Mesenchymal stem cell (in vitro differentiated cells and primary cell): ENCODE data around the gene NGFR.

ENCODE experiments used
- DNase-seq: peaks from one replicate; pipeline ENCODE4 v3.0.0-alpha.2; 2013
- H2AFZ ChIP-seq: one replicate; pipeline ENCODE4 v1.6.1; 2013; ENCODE audit warnings: low read depth, mild to moderate bottlenecking, control low read depth, inconsistent platforms, low read length, moderate library complexity
- H2AK5ac ChIP-seq: 2 replicates; pipeline ENCODE4 v1.6.1; 2013; ENCODE audit warnings: low read length, moderate library complexity, mild to moderate bottlenecking, inconsistent platforms; ENCODE audit not compliant: severe bottlenecking
- H2BK120ac ChIP-seq: one replicate; pipeline ENCODE4 v1.6.1; 2013; ENCODE audit warnings: low read depth, mild to moderate bottlenecking, inconsistent platforms, low read length, moderate library complexity
- H2BK12ac ChIP-seq, 2 experiments: one replicate each; pipeline ENCODE4 v1.6.1; 2013; ENCODE audit warnings: inconsistent platforms in 2 of 2, low read length in 2 of 2, mild to moderate bottlenecking in 2 of 2, moderate library complexity in 2 of 2, control low read depth in 1 of 2
- H2BK15ac ChIP-seq: one replicate; pipeline ENCODE4 v1.6.1; 2013; ENCODE audit warnings: mild to moderate bottlenecking, low read depth, inconsistent platforms; ENCODE audit not compliant: poor library complexity, severe bottlenecking
- H2BK5ac ChIP-seq: 2 replicates; pipeline ENCODE4 v1.6.1; 2013; ENCODE audit warnings: low read depth, mild to moderate bottlenecking, low read length, control low read depth, inconsistent platforms; ENCODE audit not compliant: poor library complexity, severe bottlenecking
- H3K14ac ChIP-seq, 2 experiments: one replicate each; pipeline ENCODE4 v1.6.1; 2013; ENCODE audit warnings: inconsistent platforms in 2 of 2, low read length in 2 of 2, control low read depth in 1 of 2, mild to moderate bottlenecking in 1 of 2, moderate library complexity in 1 of 2
- H3K18ac ChIP-seq, 2 experiments: one replicate each; pipeline ENCODE4 v1.6.1; 2013; ENCODE audit warnings: inconsistent platforms in 2 of 2, low read length in 2 of 2, control low read depth in 1 of 2, low read depth in 1 of 2, mild to moderate bottlenecking in 1 of 2
- H3K23ac ChIP-seq, 2 experiments: one replicate each; pipeline ENCODE4 v1.6.1; 2013; ENCODE audit warnings: inconsistent platforms in 2 of 2, low read length in 2 of 2, mild to moderate bottlenecking in 2 of 2, moderate library complexity in 2 of 2, control low read depth in 1 of 2
- H3K27ac ChIP-seq: 2 replicates; pipeline ENCODE4 v1.5.1; 2013; ENCODE audit warnings: mild to moderate bottlenecking, moderate library complexity, low read length, control low read depth, inconsistent platforms; ENCODE audit not compliant: poor library complexity, severe bottlenecking
- H3K27me3 ChIP-seq, 2 experiments: 2 replicates each; pipeline versions ENCODE4 v1.6.1 to v1.7.0; 2013; ENCODE audit warnings: low read length in 2 of 2, mild to moderate bottlenecking in 2 of 2, moderate library complexity in 2 of 2, control low read depth in 1 of 2, inconsistent platforms in 1 of 2; ENCODE audit not compliant: control insufficient read depth in 1 of 2, insufficient read depth in 1 of 2
- H3K36me3 ChIP-seq, 2 experiments: 2 replicates each; pipeline versions ENCODE4 v1.6.1 to v1.7.0; 2013; ENCODE audit warnings: low read length in 2 of 2, control low read depth in 1 of 2, inconsistent platforms in 1 of 2, low read depth in 1 of 2, mild to moderate bottlenecking in 1 of 2; ENCODE audit not compliant: insufficient read depth in 2 of 2, control insufficient read depth in 1 of 2
- H3K4ac ChIP-seq, 2 experiments: one replicate each; pipeline ENCODE4 v1.6.1; 2013; ENCODE audit warnings: inconsistent platforms in 2 of 2, low read length in 2 of 2, mild to moderate bottlenecking in 2 of 2, moderate library complexity in 2 of 2, control low read depth in 1 of 2, low read depth in 1 of 2
- H3K4me1 ChIP-seq: 2 replicates; pipeline ENCODE4 v1.6.1; 2013; ENCODE audit warnings: low read depth, low read length, control low read depth; ENCODE audit not compliant: control insufficient read depth, insufficient read depth
- H3K4me2 ChIP-seq: 2 replicates; pipeline ENCODE4 v1.6.1; 2013; ENCODE audit warnings: low read length, mild to moderate bottlenecking, inconsistent platforms; ENCODE audit not compliant: poor library complexity, severe bottlenecking
- H3K4me3 ChIP-seq, 2 experiments: 2 replicates each; pipeline versions ENCODE4 v1.5.1 to v1.7.0; 2013; ENCODE audit warnings: low read length in 2 of 2, mild to moderate bottlenecking in 2 of 2, control low read depth in 1 of 2, low read depth in 1 of 2; ENCODE audit not compliant: insufficient read depth in 1 of 2
- H3K79me1 ChIP-seq: replicated peaks from 2 replicates; pipeline ENCODE4 v1.6.1; 2013; ENCODE audit warnings: mild to moderate bottlenecking, control low read depth, low read length, inconsistent platforms; ENCODE audit not compliant: poor library complexity, severe bottlenecking
- H3K9ac ChIP-seq: 2 replicates; pipeline ENCODE4 v1.7.0; 2013; ENCODE audit warnings: mild to moderate bottlenecking, low read length, moderate library complexity
- H3K9me3 ChIP-seq: 2 replicates; pipeline ENCODE4 v1.7.0; 2013; ENCODE audit warnings: mild to moderate bottlenecking, low read length; ENCODE audit not compliant: control insufficient read depth
- H4K8ac ChIP-seq: one replicate; pipeline ENCODE4 v1.6.1; 2013; ENCODE audit warnings: inconsistent platforms, mild to moderate bottlenecking, low read length, moderate library complexity
- H4K91ac ChIP-seq: one replicate; pipeline ENCODE4 v1.6.1; 2013; ENCODE audit warnings: mild to moderate bottlenecking, low read length, inconsistent platforms
- WGBS: methylation state at CpG from one replicate; pipeline ENCODE4 v1.1.7; 2013; ENCODE audit warnings: mixed read lengths; 5-methylcytosine and 5-hydroxymethylcytosine counted together

Gene NGFR

DNA sequence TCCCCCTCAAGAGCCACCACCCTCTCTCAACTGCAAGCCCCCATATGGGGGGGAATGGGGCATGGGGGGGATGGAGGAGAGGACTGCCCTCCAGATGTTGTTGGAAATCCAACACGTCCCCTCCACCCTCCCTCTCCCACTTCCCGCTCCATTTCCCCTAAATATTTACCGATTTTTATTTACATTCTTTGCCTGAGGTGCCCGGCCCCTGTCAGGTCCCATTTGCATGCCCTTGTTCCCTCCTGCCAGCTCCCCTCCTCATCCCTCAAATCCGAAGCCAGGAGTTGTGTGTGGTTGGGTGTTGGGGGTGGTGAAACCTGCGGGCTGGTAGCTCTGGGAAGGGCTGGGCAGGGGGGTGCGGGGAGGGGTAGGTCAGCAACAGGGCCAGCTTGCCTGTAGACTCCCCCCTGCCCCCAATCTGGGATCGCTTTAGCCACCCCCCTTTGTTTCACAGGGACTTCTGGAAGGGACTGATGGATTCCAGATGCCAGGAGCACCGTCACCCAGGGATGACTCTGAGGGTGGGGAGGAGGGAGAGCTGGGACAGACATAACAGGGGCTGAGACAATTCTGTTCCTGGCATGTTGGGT lies 39.7 kb upstream of the NGFR start:
- Histone ChIP-seq H2BK5ac (no peak overlapping the region), H3K23ac (no peak overlapping the region), H4K8ac (no peak overlapping the region), H2BK12ac (no peak overlapping the region), H3K9ac (no peak overlapping the region), H3K27ac (no peak overlapping the region), H2BK120ac (no peak overlapping the region), H3K9me3 (no peaks in the 10 kb centered on the region), H3K14ac (no peak overlapping the region), H3K27me3 (peaks cover 30 to 76% of the 10 kb centered on the region in 2 experiments), H3K79me1 (no peaks in the 10 kb centered on the region), H3K4me1 (peaks cover 2% of the 10 kb centered on the region), H3K36me3 (no peaks in the 10 kb centered on the region), H3K4ac (no peak overlapping the region), H2AFZ (no peak overlapping the region), H3K4me2 (no peak overlapping the region), H3K4me3 (no peak overlapping the region), H3K18ac (no peak overlapping the region), H4K91ac (no peak overlapping the region), H2BK15ac (peak overlapping the region; percentile 87), H2AK5ac (no peak overlapping the region)
- no peak for DNase-seq
- 28% methylated on average over 3 of the region's 9 CpGs for WGBS

DNA sequence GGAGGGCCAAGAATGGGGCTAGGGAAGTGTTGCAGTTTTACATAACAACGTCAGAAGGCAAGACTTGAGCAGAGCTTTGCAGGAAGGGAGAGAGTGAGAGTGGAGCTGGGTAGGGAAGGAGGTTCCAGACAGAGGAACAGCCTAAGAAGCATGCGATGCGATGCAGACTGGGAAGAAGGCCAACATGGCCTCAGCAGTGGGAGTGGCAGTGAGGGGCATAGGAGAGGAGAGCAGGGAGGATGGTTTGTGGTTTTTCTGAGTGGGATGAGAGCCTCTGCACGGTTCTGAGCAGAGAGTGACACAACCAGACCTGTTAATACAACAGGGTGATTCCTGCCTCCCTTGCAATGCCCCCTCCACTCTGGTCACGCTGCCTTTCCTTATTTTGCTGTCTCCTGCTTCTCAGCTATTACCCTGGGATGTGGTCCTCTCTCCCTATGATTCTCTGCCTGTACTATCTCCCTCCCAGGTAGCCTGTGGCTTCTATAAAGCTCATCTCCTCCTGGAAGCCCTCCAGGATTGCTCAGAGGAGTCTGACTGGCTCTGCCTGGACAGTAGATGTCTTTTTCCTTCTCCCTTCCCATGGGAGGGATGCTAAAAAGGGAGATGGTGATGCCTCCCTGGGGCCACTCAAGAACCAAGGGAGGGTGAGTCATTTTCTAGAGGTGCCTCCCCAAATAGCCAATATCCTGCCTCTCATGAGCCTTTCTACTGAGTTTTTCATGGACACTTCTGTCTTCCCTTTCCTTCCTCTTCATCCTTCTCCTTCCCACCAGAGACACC lies 38.7 kb upstream of the NGFR start:
- Histone ChIP-seq H2BK15ac (no peak overlapping the region), H3K79me1 (no peaks in the 10 kb centered on the region), H3K4me1 (no peaks in the 10 kb centered on the region), H3K4ac (no peak overlapping the region), H3K36me3 (no peaks in the 10 kb centered on the region), H2BK12ac (no peak overlapping the region), H3K18ac (peak overlapping the region in 1 of 2 experiments; percentile 64), H4K91ac (no peak overlapping the region), H2BK120ac (no peak overlapping the region), H3K23ac (no peak overlapping the region), H3K27me3 (peaks cover 40 to 84% of the 10 kb centered on the region in 2 experiments), H3K9ac (no peak overlapping the region), H3K27ac (no peak overlapping the region), H3K9me3 (no peaks in the 10 kb centered on the region), H2AK5ac (no peak overlapping the region), H2BK5ac (no peak overlapping the region), H3K4me3 (no peak overlapping the region), H4K8ac (no peak overlapping the region), H2AFZ (no peak overlapping the region), H3K14ac (no peak overlapping the region), H3K4me2 (no peak overlapping the region)
- peak; percentile 66 for DNase-seq
- 61% methylated on average over 4 of the region's 5 CpGs for WGBS

- Histone ChIP-seq H3K4me2 (no peak overlapping the region), H4K8ac (no peak overlapping the region), H2AK5ac (no peak overlapping the region), H3K23ac (no peak overlapping the region), H3K9me3 (no peaks in the 10 kb centered on the region), H3K4ac (no peak overlapping the region), H2BK120ac (no peak overlapping the region), H3K18ac (no peak overlapping the region), H3K4me3 (no peak overlapping the region), H3K14ac (peak overlapping the region in 1 of 2 experiments; percentile 53), H3K27ac (no peak overlapping the region), H3K36me3 (no peaks in the 10 kb centered on the region), H3K9ac (no peak overlapping the region), H4K91ac (no peak overlapping the region), H3K79me1 (no peaks in the 10 kb centered on the region), H2AFZ (no peak overlapping the region), H2BK5ac (no peak overlapping the region), H3K4me1 (no peaks in the 10 kb centered on the region), H2BK12ac (no peak overlapping the region), H3K27me3 (peaks cover 54 to 87% of the 10 kb centered on the region in 2 experiments), H2BK15ac (no peak overlapping the region)
- DNase-seq, result no peak
- 59% methylated on average over 15 of the region's 15 CpGs for WGBS
Observed at GRCh38 chr17:49457564-49458535, 37.2 kb upstream of the NGFR start.
